K562 (cell line): Measurements from ENCODE around the gene GCDH. TPM values are rescaled to one million over a fixed set of nuclear protein-coding genes. Genes with fewer than 3 reads are reported as not detected.

Experiments used
- CEBPG ChIP-seq, 3 experiments: fragments of 200-800 bp in 1 of 3; sonication (Bioruptor generic) in 1 of 3; sonication (generic) in 1 of 3; formaldehyde crosslinking in 1 of 3; IDR thresholded peaks in 2 of 3; conservative IDR thresholded peaks in 1 of 3; 2 replicates each; pipeline versions ENCODE4 v1.6.1 to v1.8.0; 2016 to 2022; ENCODE audit warnings: missing compliant biosample characterization in 2 of 3, missing genetic modification characterization in 2 of 3, mild to moderate bottlenecking in 1 of 3, missing genetic modification reagents in 1 of 3
- IRF2 ChIP-seq: sonication (generic); formaldehyde crosslinking; IDR thresholded peaks from 2 replicates; pipeline ENCODE4 v1.8.1; 2022; ENCODE audit warnings: mild to moderate bottlenecking, missing genetic modification reagents
- KAT2B ChIP-seq: IDR thresholded peaks from one replicate; pipeline ENCODE4 v1.6.1; 2012; ENCODE audit warnings: low read depth, mild to moderate bottlenecking, control low read depth, inconsistent platforms, low read length, moderate library complexity
- KDM1A ChIP-seq, 2 experiments: fragments of 450-650 bp; IDR thresholded peaks; 2 replicates each; pipeline ENCODE4 v1.6.1; 2016; ENCODE audit warnings: mild to moderate bottlenecking in 2 of 2
- KLF1 ChIP-seq: fragments of 450-650 bp; IDR thresholded peaks from 2 replicates; pipeline ENCODE4 v1.6.1; 2016; ENCODE audit warnings: missing genetic modification characterization, missing compliant biosample characterization
- KLF16 ChIP-seq: IDR thresholded peaks from 2 replicates; pipeline ENCODE4 v1.6.1; 2016; ENCODE audit warnings: antibody characterized with exemption
- PRPF4 ChIP-seq: fragments of 200-400 bp; formaldehyde crosslinking; IDR thresholded peaks from one replicate; pipeline ENCODE4 v1.6.1; 2017; ENCODE audit warnings: low read length, low read depth, mild to moderate bottlenecking; ENCODE audit not compliant: insufficient read depth, poor library complexity, severe bottlenecking
- RNF2 ChIP-seq: sonication (generic); IDR thresholded peaks from 2 replicates; pipeline ENCODE4 v1.6.1; 2016
- SFPQ ChIP-seq: fragments of 200-400 bp; formaldehyde crosslinking; IDR thresholded peaks from 2 replicates; pipeline ENCODE4 v1.6.1; 2017; ENCODE audit warnings: mild to moderate bottlenecking, low read depth, low read length, moderate library complexity
- SUPT5H ChIP-seq: fragments of 450-650 bp; IDR thresholded peaks from 2 replicates; pipeline ENCODE4 v1.6.1; 2016
- TAL1 ChIP-seq: fragments of 450-650 bp; IDR thresholded peaks from 2 replicates; pipeline ENCODE4 v1.6.1; 2016; ENCODE audit warnings: mild to moderate bottlenecking
- THAP7 ChIP-seq: fragments of 250-450 bp; sonication (Bioruptor Pico); IDR thresholded peaks from 2 replicates; pipeline ENCODE4 v1.5.0; 2021
- ZEB2 ChIP-seq: fragments of 450-650 bp; IDR thresholded peaks from 2 replicates; pipeline ENCODE4 v1.6.1; 2016
- ZFX ChIP-seq: sonication (generic); formaldehyde crosslinking; IDR thresholded peaks from 2 replicates; pipeline ENCODE4 v1.8.0; 2022; ENCODE audit warnings: mild to moderate bottlenecking, missing genetic modification reagents, moderate library complexity
- ZNF165 ChIP-seq: fragments of 250-450 bp; sonication (Bioruptor Pico); IDR thresholded peaks from 2 replicates; pipeline ENCODE4 v1.4.0; 2020; ENCODE audit warnings: borderline replicate concordance
- ZNF407 ChIP-seq: fragments of 450-650 bp; IDR thresholded peaks from 2 replicates; pipeline ENCODE4 v1.6.1; 2016; ENCODE audit warnings: low read depth
- ZNF830 ChIP-seq: fragments of 250-450 bp; sonication (Bioruptor Pico); IDR thresholded peaks from 2 replicates; pipeline ENCODE4 v1.5.0; 2021; ENCODE audit warnings: mild to moderate bottlenecking
- polyA plus RNA-seq, 8 experiments: library from polyadenylated mRNA; depleted of rRNA in 4 of 8; stranded (reverse) in 5 of 8; unstranded in 3 of 8; fragments of >200 nt; fragmentation: Nextera tagmentation in 2 of 8; fragmentation: Illumina TruSeq in 1 of 8; extraction: Ambion mirVana in 2 of 8; extraction: Trizol in 1 of 8; gene quantifications; 2 replicates each; pipeline versions ENCODE4 v1.2.1 to v1.2.3, GENCODE V29; 2011 to 2014; ENCODE audit warnings: inconsistent platforms in 1 of 8, missing spikeins in 1 of 8
- total RNA-seq, 7 experiments: library from RNA; depleted of rRNA in 6 of 7; stranded (reverse); fragments of >200 nt in 6 of 7; fragmentation: Illumina TruSeq in 2 of 7; extraction: Trizol in 2 of 7; gene quantifications; 2 replicates each; pipeline versions ENCODE4 v1.2.1 to v1.2.3, GENCODE V29; 2011 to 2021; ENCODE audit warnings: low replicate concordance in 1 of 7

Gene GCDH
- total and polyA plus RNA-seq, 9 of the 15 experiments (the other 6 are each of a cell fraction or from before 2014, with no cell fraction given), result 2.9 to 50.8 (median 19.1) TPM

GRCh38 chr19:12885749-12886650 lies 5.0 kb upstream of the GCDH start (continued):
- TF ChIP-seq ZNF407 (no peak), KAT2B (no peak), IRF2 (CRISPR knock-in tag) (no peak), ZEB2 (no peak), KLF16 (peak; percentile 93), ZNF830 (CRISPR knock-in tag) (no peak), TAL1 (peak; percentile 92), SFPQ (no peak), SUPT5H (0 out of 2 replicates have a peak, but pooled peaks have one; percentile 29), PRPF4 (no peak), KDM1A (IDR thresholded peaks at IDR 0.05) (peak in 1 of 2 experiments; percentile 34; a peak in 1 of 4 replicates), ZNF165 (CRISPR knock-in tag) (no peak), CEBPG (CRISPR knock-in tag; IDR thresholded peaks at IDR 0.05) (no peak), CEBPG (tag; conservative IDR thresholded peaks at IDR 0.05 in 1 of 2, IDR thresholded peaks at IDR 0.05 in 1 of 2) (no peak), THAP7 (CRISPR knock-in tag) (no peak), KLF1 (tag) (no peak), RNF2 (peak; percentile 84), ZFX (CRISPR knock-in tag) (peak; percentile 86)
